IMR-90 (cell line): ENCODE measurements around the gene TSPYL4. TPM values are rescaled to one million over a fixed set of nuclear protein-coding genes. Genes with fewer than 3 reads are reported as not detected.
A peak's percentile ranks its signal among the peaks of the same experiment; 100 is the strongest.

Source experiments
- ATAC-seq: fragments of 200-7000 bp; cut with Tn5 transposase; 2 replicates; pipeline ENCODE4 v1.9.1; 2020; ENCODE audit warnings: low read depth, mild to moderate bottlenecking, moderate library complexity
- BruUV-seq: library from RNA; stranded (reverse); fragments of 400-500 nt; replicated peaks from 2 replicates; lab custom pipeline; 2021; lab: Mats Ljungman, UMichigan
- CTCF ChIA-PET: fragments of 300-600 bp; formaldehyde crosslinking; extraction: SDS; loops from one replicate; lab custom pipeline; 2021; ENCODE audit warnings: antibody characterized with exemption; lab: Yijun Ruan, JAX
- POLR2A ChIA-PET: fragments of 300-600 bp; sonication (Branson Sonifier 250); formaldehyde crosslinking; loops from one replicate; lab custom pipeline; 2022; ENCODE audit warnings: antibody characterized with exemption; ENCODE audit not compliant: unreplicated experiment; lab: Charles Lee
- DNase-seq: peaks from one replicate; pipeline ENCODE4 v3.0.0; 2013
- H2AFZ ChIP-seq: replicated peaks from 2 replicates; pipeline ENCODE3; 2013; ENCODE audit warnings: low read length, mild to moderate bottlenecking; ENCODE audit not compliant: poor library complexity
- H2AK5ac ChIP-seq: 2 replicates; pipeline ENCODE4 v1.6.1; 2013; ENCODE audit warnings: low read depth, low read length, inconsistent platforms
- H2AK9ac ChIP-seq: replicated peaks from 2 replicates; pipeline ENCODE3; 2013; ENCODE audit warnings: mild to moderate bottlenecking, low read depth, low read length, moderate library complexity; ENCODE audit not compliant: poor library complexity
- H2BK120ac ChIP-seq: 2 replicates; pipeline ENCODE4 v1.6.1; 2013; ENCODE audit warnings: low read depth, low read length, inconsistent platforms
- H2BK15ac ChIP-seq: 3 replicates; pipeline ENCODE4 v1.6.1; 2013; ENCODE audit warnings: low read depth, low read length, inconsistent platforms
- H2BK20ac ChIP-seq: 2 replicates; pipeline ENCODE4 v1.6.1; 2013; ENCODE audit warnings: low read depth, mild to moderate bottlenecking, inconsistent platforms, low read length, moderate library complexity
- H2BK5ac ChIP-seq: 2 replicates; pipeline ENCODE4 v1.6.1; 2013; ENCODE audit warnings: mild to moderate bottlenecking, low read depth, low read length, inconsistent platforms; ENCODE audit not compliant: poor library complexity, severe bottlenecking
- H3K14ac ChIP-seq: replicated peaks from 2 replicates; pipeline ENCODE4 v1.6.1; 2013; ENCODE audit warnings: low read depth, low read length, inconsistent platforms
- H3K18ac ChIP-seq: 2 replicates; pipeline ENCODE4 v1.6.1; 2013; ENCODE audit warnings: low read depth, low read length, control low read depth
- H3K23ac ChIP-seq: 2 replicates; pipeline ENCODE4 v1.6.1; 2013; ENCODE audit warnings: low read depth, low read length, inconsistent platforms
- H3K27ac ChIP-seq: 2 replicates; pipeline ENCODE4 v1.5.1; 2013; ENCODE audit warnings: mild to moderate bottlenecking, control low read depth, low read length; ENCODE audit not compliant: insufficient read depth
- H3K27me3 ChIP-seq: 2 replicates; pipeline ENCODE4 v1.6.1; 2013; ENCODE audit warnings: low read length; ENCODE audit not compliant: control insufficient read depth, insufficient read depth
- H3K36me3 ChIP-seq: 2 replicates; pipeline ENCODE4 v1.6.1; 2013; ENCODE audit warnings: low read length, mixed read lengths; ENCODE audit not compliant: control insufficient read depth, insufficient read depth
- H3K4ac ChIP-seq: 2 replicates; pipeline ENCODE4 v1.6.1; 2013; ENCODE audit warnings: low read depth, low read length, inconsistent platforms
- H3K4me1 ChIP-seq: 2 replicates; pipeline ENCODE4 v1.6.1; 2013; ENCODE audit warnings: low read length, mixed read lengths; ENCODE audit not compliant: control insufficient read depth, insufficient read depth
- H3K4me2 ChIP-seq: 2 replicates; pipeline ENCODE4 v1.6.1; 2013; ENCODE audit warnings: low read depth, mild to moderate bottlenecking, control low read depth, low read length, moderate library complexity
- H3K4me3 ChIP-seq: 2 replicates; pipeline ENCODE4 v1.5.1; 2013; ENCODE audit warnings: low read depth, mild to moderate bottlenecking, control low read depth, low read length, moderate library complexity; ENCODE audit not compliant: insufficient read depth
- H3K56ac ChIP-seq: 2 replicates; pipeline ENCODE4 v1.6.1; 2013; ENCODE audit warnings: low read length, inconsistent platforms; ENCODE audit not compliant: insufficient read depth; ENCODE audit errors: extremely low read depth
- H3K79me1 ChIP-seq, 2 experiments: 2 replicates each; pipeline ENCODE4 v1.6.1; 2013; ENCODE audit warnings: low read length in 2 of 2, inconsistent platforms in 1 of 2, low read depth in 1 of 2
- H3K9ac ChIP-seq: 2 replicates; pipeline ENCODE4 v1.6.1; 2013; ENCODE audit warnings: low read depth, low read length, control low read depth
- H3K9me1 ChIP-seq: 2 replicates; pipeline ENCODE4 v1.6.1; 2013; ENCODE audit warnings: low read length, inconsistent platforms; ENCODE audit not compliant: insufficient read depth
- H3K9me3 ChIP-seq: 2 replicates; pipeline ENCODE4 v1.6.1; 2013; ENCODE audit warnings: low read length; ENCODE audit not compliant: control insufficient read depth, insufficient read depth
- H4K20me1 ChIP-seq: 2 replicates; pipeline ENCODE4 v1.6.1; 2013; ENCODE audit warnings: low read length, inconsistent platforms; ENCODE audit not compliant: insufficient read depth
- H4K5ac ChIP-seq: 2 replicates; pipeline ENCODE4 v1.6.1; 2013; ENCODE audit warnings: mild to moderate bottlenecking, low read depth, low read length, control low read depth
- H4K8ac ChIP-seq, 2 experiments: 2 replicates each; pipeline ENCODE4 v1.6.1; 2013; ENCODE audit warnings: low read depth in 2 of 2, low read length in 2 of 2, control low read depth in 1 of 2, inconsistent platforms in 1 of 2
- H4K91ac ChIP-seq: 2 replicates; pipeline ENCODE4 v1.6.1; 2013; ENCODE audit warnings: low read depth, low read length, inconsistent platforms; ENCODE audit not compliant: insufficient read depth
- BHLHE40 ChIP-seq: fragments of 150-350 bp; IDR thresholded peaks from 2 replicates; pipeline ENCODE4 v1.6.1; 2016; ENCODE audit warnings: mild to moderate bottlenecking, low read depth, low read length
- CEBPB ChIP-seq: IDR thresholded peaks from 2 replicates; pipeline ENCODE4 v1.6.1; 2012; ENCODE audit warnings: low read depth, low read length, improper control_type of control experiment
- MAZ ChIP-seq: IDR thresholded peaks from 2 replicates; pipeline ENCODE4 v1.6.1; 2012; ENCODE audit warnings: low read depth, mild to moderate bottlenecking, low read length, improper control_type of control experiment, moderate library complexity, borderline replicate concordance
- NFE2L2 ChIP-seq: fragments of 150-350 bp; IDR thresholded peaks from 2 replicates; pipeline ENCODE4 v1.6.1; 2016; ENCODE audit warnings: low read depth, mild to moderate bottlenecking, low read length
- POLR2A ChIP-seq: IDR thresholded peaks from 2 replicates; pipeline ENCODE4 v1.6.1; 2012; ENCODE audit warnings: mild to moderate bottlenecking, low read depth, low read length
- RAD21 ChIP-seq: IDR thresholded peaks from 2 replicates; pipeline ENCODE4 v1.6.1; 2012; ENCODE audit warnings: low read length, improper control_type of control experiment
- RCOR1 ChIP-seq: IDR thresholded peaks from 2 replicates; pipeline ENCODE4 v1.6.1; 2012; ENCODE audit warnings: mild to moderate bottlenecking, low read length, improper control_type of control experiment; ENCODE audit not compliant: insufficient replicate concordance
- SMC3 ChIP-seq: fragments of 150-350 bp; IDR thresholded peaks from 2 replicates; pipeline ENCODE4 v1.6.1; 2016; ENCODE audit warnings: low read depth, mild to moderate bottlenecking, antibody characterized with exemption, low read length, moderate library complexity
- WGBS, 2 experiments: methylation state at CpG; one replicate each; pipeline versions ENCODE4 v1.1.5 to v1.1.7; 2013; ENCODE audit warnings: missing lambda C conversion rate in 2 of 2; ENCODE audit not compliant: insufficient read length in 1 of 2; ENCODE audit errors: extremely low coverage in 2 of 2; 5-methylcytosine and 5-hydroxymethylcytosine counted together
- dilution Hi-C: fragments of 300-500 bp; cut with HindIII; formaldehyde crosslinking; loops from one replicate; pipeline ENCODE4 v1.14.3; 2018; ENCODE audit warnings: low sequenced_read_pairs; ENCODE audit not compliant: unreplicated experiment
- in situ Hi-C: fragments of 300-500 bp; cut with MboI; formaldehyde crosslinking; loops from 3 replicates; pipeline ENCODE4 v1.14.3; 2019; ENCODE audit warnings: low sequenced_read_pairs, inconsistent platforms, mixed read lengths
- intact Hi-C: fragments of 100-400 bp; cut with micrococcal nuclease; formaldehyde crosslinking; loops from 2 replicates; pipeline ENCODE4 v1.10.0; 2022
- polyA plus RNA-seq, 3 experiments: library from polyadenylated mRNA; depleted of rRNA; stranded (reverse); fragments of >200 nt; gene quantifications; 2 replicates each; pipeline ENCODE4 v1.2.3, GENCODE V29; 2012; ENCODE audit warnings: low replicate concordance in 1 of 3
- total RNA-seq: library from RNA; depleted of rRNA; stranded (reverse); fragments of >200 nt; gene quantifications from 2 replicates; pipeline ENCODE4 v1.2.3, GENCODE V29; 2012
- TF ChIP-seq, protein P1 (sequence below): fragments of 150-350 bp; IDR thresholded peaks from 2 replicates; pipeline ENCODE4 v1.6.1; 2016; ENCODE audit warnings: low read depth, mild to moderate bottlenecking, low read length, moderate library complexity, borderline replicate concordance
- TF ChIP-seq, protein P2 (sequence below): conservative IDR thresholded peaks from 2 replicates; pipeline ENCODE4 v1.5.1; 2012; ENCODE audit warnings: mild to moderate bottlenecking, low read depth, low read length, improper control_type of control experiment

TSPYL4 gene
- total and polyA plus RNA-seq, 2 of the 4 experiments (the other 2 are of a cell fraction) = 22.0 to 29.9 TPM

DNA sequence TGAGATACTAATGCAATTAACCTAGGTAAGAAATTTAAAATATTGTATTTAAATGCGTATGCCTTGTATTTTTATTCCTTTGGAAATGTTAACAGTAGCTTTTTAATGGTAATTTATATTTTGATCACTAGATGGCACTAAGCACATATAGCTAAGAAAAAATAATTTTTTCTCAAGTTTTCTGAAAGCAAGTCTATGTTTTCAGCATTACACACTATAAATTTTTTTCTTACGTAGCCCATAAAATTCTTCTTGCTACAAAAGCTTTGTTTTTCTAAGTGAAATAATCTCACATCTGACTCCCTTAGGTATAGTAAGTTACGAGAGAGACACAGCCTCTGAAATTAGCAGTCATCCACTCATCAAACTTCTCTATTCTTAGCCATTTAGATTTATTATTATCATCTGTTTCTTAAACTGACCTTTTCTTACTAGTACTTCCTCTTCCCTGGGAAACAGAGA is 35.7 kb downstream of the TSPYL4 start:
- no peak overlapping the region for H2BK20ac ChIP-seq
- TF ChIP-seq MAZ (no peak), RAD21 (peak; percentile 58), NFE2L2 (no peak), CEBPB (no peak), SMC3 (peak; percentile 47), POLR2A (no peak), RCOR1 (no peak), BHLHE40 (no peak)
- TF ChIP-seq, protein P1, sequence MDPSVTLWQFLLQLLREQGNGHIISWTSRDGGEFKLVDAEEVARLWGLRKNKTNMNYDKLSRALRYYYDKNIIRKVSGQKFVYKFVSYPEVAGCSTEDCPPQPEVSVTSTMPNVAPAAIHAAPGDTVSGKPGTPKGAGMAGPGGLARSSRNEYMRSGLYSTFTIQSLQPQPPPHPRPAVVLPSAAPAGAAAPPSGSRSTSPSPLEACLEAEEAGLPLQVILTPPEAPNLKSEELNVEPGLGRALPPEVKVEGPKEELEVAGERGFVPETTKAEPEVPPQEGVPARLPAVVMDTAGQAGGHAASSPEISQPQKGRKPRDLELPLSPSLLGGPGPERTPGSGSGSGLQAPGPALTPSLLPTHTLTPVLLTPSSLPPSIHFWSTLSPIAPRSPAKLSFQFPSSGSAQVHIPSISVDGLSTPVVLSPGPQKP = no peak
- TF ChIP-seq, protein P2, sequence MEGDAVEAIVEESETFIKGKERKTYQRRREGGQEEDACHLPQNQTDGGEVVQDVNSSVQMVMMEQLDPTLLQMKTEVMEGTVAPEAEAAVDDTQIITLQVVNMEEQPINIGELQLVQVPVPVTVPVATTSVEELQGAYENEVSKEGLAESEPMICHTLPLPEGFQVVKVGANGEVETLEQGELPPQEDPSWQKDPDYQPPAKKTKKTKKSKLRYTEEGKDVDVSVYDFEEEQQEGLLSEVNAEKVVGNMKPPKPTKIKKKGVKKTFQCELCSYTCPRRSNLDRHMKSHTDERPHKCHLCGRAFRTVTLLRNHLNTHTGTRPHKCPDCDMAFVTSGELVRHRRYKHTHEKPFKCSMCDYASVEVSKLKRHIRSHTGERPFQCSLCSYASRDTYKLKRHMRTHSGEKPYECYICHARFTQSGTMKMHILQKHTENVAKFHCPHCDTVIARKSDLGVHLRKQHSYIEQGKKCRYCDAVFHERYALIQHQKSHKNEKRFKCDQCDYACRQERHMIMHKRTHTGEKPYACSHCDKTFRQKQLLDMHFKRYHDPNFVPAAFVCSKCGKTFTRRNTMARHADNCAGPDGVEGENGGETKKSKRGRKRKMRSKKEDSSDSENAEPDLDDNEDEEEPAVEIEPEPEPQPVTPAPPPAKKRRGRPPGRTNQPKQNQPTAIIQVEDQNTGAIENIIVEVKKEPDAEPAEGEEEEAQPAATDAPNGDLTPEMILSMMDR = peak; percentile 63
- no peak overlapping the region for H3K18ac ChIP-seq
- H4K5ac ChIP-seq = no peak overlapping the region
- H4K91ac ChIP-seq = no peak overlapping the region
- H3K4ac ChIP-seq = no peak overlapping the region
- no peak overlapping the region for H2BK15ac ChIP-seq
- H3K56ac ChIP-seq = no peak overlapping the region
- H2AFZ ChIP-seq = no peak overlapping the region
- no peak overlapping the region for H3K4me2 ChIP-seq
- DNase-seq (peak; percentile 31), ATAC-seq (peak; percentile 49; the same call in 1 of the 2 replicates)
- no peaks in the 10 kb centered on the region for H3K27me3 ChIP-seq
- no peaks in the 10 kb centered on the region for H3K9me3 ChIP-seq
- no peak overlapping the region for H2AK5ac ChIP-seq
- H3K9ac ChIP-seq = no peak overlapping the region
- in situ Hi-C loops (no loop called here), intact Hi-C loops (loop anchor here (5.0 kb wide), 2 partner anchors 34 to 101 kb away; partner anchors contain the start of gene TSPYL4), dilution Hi-C loops (no loop called here)
- no peak overlapping the region for H3K14ac ChIP-seq
- H2AK9ac ChIP-seq = no peak overlapping the region
- H3K9me1 ChIP-seq = peaks cover under 1% of the 10 kb centered on the region; the same call in 1 of the 2 replicates
- WGBS, 2 experiments = no CpG with 5 or more reads among the region's 3 CpGs
- POLR2A ChIA-PET = no interaction called here
- peaks cover 6% of the 10 kb centered on the region for H3K4me1 ChIP-seq
- no TSS peak for BruUV-seq
- no peak overlapping the region for H3K23ac ChIP-seq
- H3K79me1 ChIP-seq = no peaks in the 10 kb centered on the region; a peak in 1 of 4 replicates
- H3K36me3 ChIP-seq = no peaks in the 10 kb centered on the region
- H2BK5ac ChIP-seq = no peak overlapping the region
- CTCF ChIA-PET = interaction anchor here (0.7 to 3.0 kb wide), 6 partner anchors 10 to 343 kb away, joined by 3 to 20 read pairs (median 4); partner anchors contain the start of gene TSPYL4
- H3K27ac ChIP-seq = no peak overlapping the region
- no peak overlapping the region for H2BK120ac ChIP-seq
- H3K4me3 ChIP-seq = no peak overlapping the region
- no peaks in the 10 kb centered on the region for H4K20me1 ChIP-seq
- H4K8ac ChIP-seq = no peak overlapping the region
